Glutamatergic neuron (in vitro differentiated cells): ENCODE data around the gene SLC13A3. TPM values are rescaled to one million over a fixed set of nuclear protein-coding genes. Genes with fewer than 3 reads are reported as not detected.

Source experiments
- DNase-seq: peaks from one replicate; pipeline ENCODE4 v3.0.0; 2022
- H3K27ac Mint-ChIP-seq: one replicate; pipeline ENCODE4 v1.8.0; 2020; ENCODE audit warnings: mild to moderate bottlenecking, mixed read lengths, inconsistent platforms; ENCODE audit not compliant: unreplicated experiment
- H3K27me3 Mint-ChIP-seq: one replicate; pipeline ENCODE4 v1.8.0; 2020; ENCODE audit warnings: mild to moderate bottlenecking, moderate library complexity, mixed read lengths, inconsistent platforms; ENCODE audit not compliant: unreplicated experiment
- H3K36me3 Mint-ChIP-seq: one replicate; pipeline ENCODE4 v1.8.0; 2020; ENCODE audit warnings: mild to moderate bottlenecking, mixed read lengths, inconsistent platforms; ENCODE audit not compliant: unreplicated experiment
- H3K4me1 Mint-ChIP-seq: one replicate; pipeline ENCODE4 v1.8.0; 2020; ENCODE audit warnings: mild to moderate bottlenecking, low read depth, mixed read lengths, inconsistent platforms; ENCODE audit not compliant: unreplicated experiment
- H3K4me3 Mint-ChIP-seq: one replicate; pipeline ENCODE4 v1.8.0; 2020; ENCODE audit warnings: mild to moderate bottlenecking, mixed read lengths, inconsistent platforms; ENCODE audit not compliant: unreplicated experiment
- H3K9me3 Mint-ChIP-seq: one replicate; pipeline ENCODE4 v1.8.0; 2020; ENCODE audit warnings: mild to moderate bottlenecking, moderate library complexity, mixed read lengths, inconsistent platforms; ENCODE audit not compliant: unreplicated experiment
- CTCF ChIP-seq: fragments of 200-600 bp; sonication (generic); IDR thresholded peaks from one replicate; pipeline ENCODE4 v1.5.0; 2021; ENCODE audit not compliant: partially characterized antibody, unreplicated experiment
- total RNA-seq: library from RNA; stranded (reverse); fragmentation: NEBNext Ultra II Directional; extraction: Animal tissue kit (Norgen Biotek cat#: 25700); gene quantifications from one replicate; pipeline ENCODE4 v1.2.1, GENCODE V29; 2021; ENCODE audit not compliant: unreplicated experiment

The SLC13A3 gene
- total RNA-seq, 1 donor from 2014 or later, result 5.8 TPM

DNA sequence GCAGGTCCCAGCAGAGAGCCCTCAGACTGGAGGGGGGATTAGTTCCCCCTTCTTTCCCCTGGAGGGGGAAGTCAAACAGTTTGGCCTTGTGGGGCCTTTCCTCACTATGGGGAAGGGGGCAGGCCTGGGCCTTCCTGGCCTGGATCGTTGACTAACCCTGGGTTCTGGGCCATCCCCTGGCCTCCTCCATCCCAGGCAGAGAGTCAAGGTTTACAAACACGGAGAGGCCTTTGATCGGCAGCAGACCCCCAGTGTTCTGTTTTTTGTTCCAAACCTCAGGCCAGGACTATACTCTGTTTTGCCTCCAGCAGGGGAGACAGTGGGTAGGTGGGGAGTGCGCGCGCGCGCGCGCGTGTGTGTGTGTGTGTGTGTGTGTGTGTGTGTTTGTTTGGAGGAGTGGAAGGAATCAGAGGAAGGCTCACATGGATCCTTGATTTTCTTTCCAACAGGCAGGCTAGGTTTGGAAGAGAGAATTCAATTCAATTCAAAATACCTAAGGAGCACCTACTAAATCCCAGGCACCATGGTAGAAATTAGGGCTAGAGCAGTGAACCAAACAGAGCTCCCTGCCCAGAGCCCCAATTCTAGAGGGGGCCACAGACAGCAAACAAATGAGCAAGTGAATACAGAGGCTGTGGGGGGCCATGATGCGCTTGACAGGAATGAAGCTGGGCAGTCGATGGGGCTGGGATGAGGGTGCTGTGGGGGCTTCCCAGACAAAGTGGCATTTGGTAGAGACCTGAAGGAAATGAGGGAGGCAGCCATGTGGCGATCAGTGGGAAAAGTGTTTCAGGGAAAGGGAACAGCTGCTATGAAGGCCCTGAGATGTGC, 23.2 kb upstream of the SLC13A3 start:
- peaks cover 24% of the 10 kb centered on the region for H3K36me3 Mint-ChIP-seq
- no peak for TF ChIP-seq CTCF
- no peak overlapping the region for H3K4me3 Mint-ChIP-seq
- DNase-seq, result no peak
- peaks cover 6% of the 10 kb centered on the region for H3K27me3 Mint-ChIP-seq
- peaks cover 14% of the 10 kb centered on the region for H3K4me1 Mint-ChIP-seq
- H3K9me3 Mint-ChIP-seq, result peaks cover 9% of the 10 kb centered on the region
- H3K27ac Mint-ChIP-seq, result peak overlapping the region; percentile 18

- H3K4me1 Mint-ChIP-seq, result peaks cover 14% of the 10 kb centered on the region
- H3K36me3 Mint-ChIP-seq, result peaks cover 29% of the 10 kb centered on the region
- no peak for DNase-seq
- peak overlapping the region; percentile 18 for H3K27ac Mint-ChIP-seq
- peaks cover 9% of the 10 kb centered on the region for H3K9me3 Mint-ChIP-seq
- H3K4me3 Mint-ChIP-seq, result no peak overlapping the region
- no peak for TF ChIP-seq CTCF
- peaks cover 6% of the 10 kb centered on the region for H3K27me3 Mint-ChIP-seq
These were observed 22.4 kb upstream of the SLC13A3 start for GRCh38 chr20:46673394-46674252.

- H3K36me3 Mint-ChIP-seq, result peaks cover 35% of the 10 kb centered on the region
- peaks cover 5% of the 10 kb centered on the region for H3K27me3 Mint-ChIP-seq
- no peak for TF ChIP-seq CTCF
- no peak for DNase-seq
- no peak overlapping the region for H3K4me3 Mint-ChIP-seq
- H3K27ac Mint-ChIP-seq, result no peak overlapping the region
- H3K4me1 Mint-ChIP-seq, result peaks cover 14% of the 10 kb centered on the region
- peaks cover 9% of the 10 kb centered on the region for H3K9me3 Mint-ChIP-seq
These were observed 21.4 kb upstream of the SLC13A3 start for GRCh38 chr20:46672543-46673148.

DNA sequence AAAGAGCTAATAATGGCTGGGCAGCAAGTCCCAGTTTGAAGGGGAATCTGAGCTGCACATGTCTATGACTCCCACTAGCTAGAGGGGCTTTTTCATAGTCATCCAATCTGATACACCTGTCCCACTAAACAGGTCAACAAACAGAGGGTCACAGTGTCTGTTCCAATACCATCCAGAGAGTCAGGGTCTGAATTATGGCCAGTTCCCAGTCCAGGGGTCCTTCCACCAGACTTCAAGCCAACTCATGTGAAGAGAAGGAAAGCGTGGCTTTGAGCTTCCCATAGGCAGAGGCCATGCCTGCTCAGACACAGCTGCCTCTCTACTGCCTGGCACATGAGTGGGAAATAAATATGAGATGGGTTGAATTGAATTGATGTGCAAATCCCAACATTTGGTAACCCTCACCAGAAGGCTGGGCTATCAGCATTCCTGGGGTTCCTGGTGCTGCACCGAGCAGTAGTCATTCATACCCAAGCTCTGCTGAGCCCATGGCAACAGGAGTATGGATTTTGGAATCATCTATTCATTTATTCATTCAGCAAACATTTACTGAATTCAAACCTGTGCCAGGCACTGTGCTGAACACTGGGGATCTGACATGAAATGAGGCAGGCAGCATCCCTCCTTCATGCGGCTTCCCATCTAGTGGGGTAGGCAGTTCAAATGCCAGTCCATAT, 20.7 kb upstream of the SLC13A3 start:
- Mint-ChIP-seq H3K36me3 (peaks cover 35% of the 10 kb centered on the region), H3K4me3 (no peak overlapping the region), H3K9me3 (peaks cover 9% of the 10 kb centered on the region), H3K27me3 (peaks cover 5% of the 10 kb centered on the region), H3K27ac (no peak overlapping the region), H3K4me1 (peaks cover 14% of the 10 kb centered on the region)
- DNase-seq, result no peak
- no peak for TF ChIP-seq CTCF
